H1 (cell line): ENCODE data around the gene CPNE4. TPM values are rescaled to one million over a fixed set of nuclear protein-coding genes. Genes with fewer than 3 reads are reported as not detected.

ENCODE experiments used
- CTCF ChIA-PET: fragments of 300-600 bp; sonication (Branson Sonifier 250); formaldehyde crosslinking; loops from one replicate; lab custom pipeline; 2021; ENCODE audit not compliant: partially characterized antibody; lab: Charles Lee
- POLR2A ChIA-PET: fragments of 300-600 bp; sonication (Branson Sonifier 250); formaldehyde crosslinking; loops from one replicate; lab custom pipeline; 2021; ENCODE audit warnings: inconsistent platforms; ENCODE audit not compliant: partially characterized antibody; lab: Charles Lee
- DNase-seq, 2 experiments: peaks; one replicate each; pipeline versions ENCODE4 v3.0.0 to v3.0.0-alpha.2; 2010 to 2022; ENCODE audit warnings: low spot score in 2 of 2, low read depth in 1 of 2, mixed read lengths in 1 of 2
- FAIRE-seq: peaks from 2 replicates; lab custom pipeline; 2011; peaks lifted over from hg19 to GRCh38; lab: Jason Lieb, UNC
- H2AFZ ChIP-seq: 2 replicates; pipeline ENCODE4 v1.8.1; 2012; ENCODE audit warnings: low read length, inconsistent platforms
- H2AK5ac ChIP-seq: 2 replicates; pipeline ENCODE4 v1.6.1; 2013; ENCODE audit warnings: low read depth, low read length
- H2BK120ac ChIP-seq: replicated peaks from 2 replicates; pipeline ENCODE3; 2013; ENCODE audit warnings: low read depth, low read length, inconsistent platforms
- H2BK12ac ChIP-seq: 2 replicates; pipeline ENCODE4 v1.6.1; 2013; ENCODE audit warnings: low read depth, low read length
- H2BK15ac ChIP-seq: 2 replicates; pipeline ENCODE4 v1.6.1; 2013; ENCODE audit warnings: low read length
- H2BK20ac ChIP-seq: 2 replicates; pipeline ENCODE4 v1.6.1; 2013; ENCODE audit warnings: low read length
- H2BK5ac ChIP-seq: 2 replicates; pipeline ENCODE4 v1.6.1; 2013; ENCODE audit warnings: low read depth, low read length
- H3K14ac ChIP-seq: 2 replicates; pipeline ENCODE4 v1.6.1; 2013; ENCODE audit warnings: inconsistent platforms; ENCODE audit not compliant: insufficient read length
- H3K18ac ChIP-seq: 2 replicates; pipeline ENCODE4 v1.6.1; 2013; ENCODE audit warnings: low read length; ENCODE audit errors: extremely low read depth
- H3K23ac ChIP-seq: 2 replicates; pipeline ENCODE4 v1.6.1; 2013; ENCODE audit warnings: inconsistent platforms; ENCODE audit not compliant: insufficient read length
- H3K23me2 ChIP-seq: 2 replicates; pipeline ENCODE4 v1.6.1; 2013; ENCODE audit warnings: low read depth, low read length
- H3K27ac ChIP-seq: 2 replicates; pipeline ENCODE4 v1.6.1; 2011; ENCODE audit warnings: low read depth, low read length, inconsistent platforms
- H3K27me3 ChIP-seq, 4 experiments: replicated peaks in 1 of 4; 1 replicate in 1 of 4; 2 replicates in 3 of 4; pipeline versions ENCODE4 v1.6.1 to v1.8.1; 2011 to 2013; ENCODE audit warnings: low read length in 3 of 4, mild to moderate bottlenecking in 3 of 4, inconsistent platforms in 2 of 4, mixed read lengths in 2 of 4, moderate library complexity in 1 of 4; ENCODE audit not compliant: control insufficient read depth in 3 of 4, insufficient read depth in 3 of 4; ENCODE audit errors: extremely low read depth in 1 of 4
- H3K36me3 ChIP-seq, 4 experiments: 2 replicates each; pipeline versions ENCODE4 v1.6.1 to v1.8.1; 2011 to 2013; ENCODE audit warnings: mild to moderate bottlenecking in 4 of 4, low read length in 3 of 4, moderate library complexity in 2 of 4, control low read depth in 1 of 4, inconsistent platforms in 1 of 4; ENCODE audit not compliant: insufficient read depth in 4 of 4, control insufficient read depth in 2 of 4
- H3K4ac ChIP-seq: replicated peaks from 2 replicates; pipeline ENCODE3; 2013; ENCODE audit warnings: low read length, low read depth, mixed read lengths, inconsistent platforms; ENCODE audit not compliant: insufficient read length
- H3K4me1 ChIP-seq, 4 experiments: replicated peaks in 1 of 4; 1 replicate in 1 of 4; 2 replicates in 3 of 4; pipeline versions ENCODE4 v1.6.1 to v1.8.1; 2011 to 2013; ENCODE audit warnings: low read length in 3 of 4, inconsistent platforms in 2 of 4, mixed read lengths in 1 of 4; ENCODE audit not compliant: insufficient read depth in 4 of 4, control insufficient read depth in 3 of 4
- H3K4me2 ChIP-seq, 2 experiments: 2 replicates each; pipeline versions ENCODE4 v1.6.1 to v1.8.1; 2011 to 2013; ENCODE audit warnings: low read depth in 2 of 2, low read length in 2 of 2, control low read depth in 1 of 2, inconsistent platforms in 1 of 2, mild to moderate bottlenecking in 1 of 2; ENCODE audit not compliant: insufficient read depth in 1 of 2
- H3K4me3 ChIP-seq, 4 experiments: fragments of 200-600, 300-600 bp in 1 of 4; sonication (generic), shearing (Covaris generic), sonication (Bioruptor Twin) in 1 of 4; 2 replicates each; pipeline versions ENCODE4 v1.5.1 to v1.8.1; 2011 to 2016; ENCODE audit warnings: low read length in 4 of 4, low read depth in 3 of 4, control low read depth in 2 of 4, inconsistent platforms in 2 of 4, mild to moderate bottlenecking in 2 of 4, mixed read lengths in 1 of 4, moderate library complexity in 1 of 4; ENCODE audit not compliant: insufficient read depth in 2 of 4; ENCODE audit errors: extremely low read depth in 1 of 4
- H3K56ac ChIP-seq: replicated peaks from 2 replicates; pipeline ENCODE3; 2013; ENCODE audit warnings: low read depth, mild to moderate bottlenecking, mixed read lengths, low read length, inconsistent platforms; ENCODE audit not compliant: insufficient read length
- H3K79me1 ChIP-seq: 2 replicates; pipeline ENCODE4 v1.6.1; 2013; ENCODE audit warnings: low read depth, low read length, control low read depth
- H3K79me2 ChIP-seq, 2 experiments: 2 replicates each; pipeline versions ENCODE4 v1.6.1 to v1.8.1; 2012 to 2013; ENCODE audit warnings: low read length in 2 of 2, mild to moderate bottlenecking in 2 of 2, inconsistent platforms in 1 of 2; ENCODE audit not compliant: insufficient read depth in 2 of 2, control insufficient read depth in 1 of 2
- H3K9ac ChIP-seq, 4 experiments: replicated peaks in 1 of 4; 1 replicate in 1 of 4; 2 replicates in 3 of 4; pipeline versions ENCODE4 v1.6.1 to v1.8.1; 2011 to 2013; ENCODE audit warnings: low read depth in 3 of 4, low read length in 3 of 4, control low read depth in 2 of 4, mild to moderate bottlenecking in 2 of 4, moderate library complexity in 2 of 4, inconsistent platforms in 1 of 4; ENCODE audit errors: extremely low read depth in 1 of 4
- H3K9me3 ChIP-seq, 2 experiments: 2 replicates each; pipeline versions ENCODE4 v1.6.1 to v1.8.1; 2012 to 2013; ENCODE audit warnings: mild to moderate bottlenecking in 2 of 2, moderate library complexity in 2 of 2, control low read depth in 1 of 2, inconsistent platforms in 1 of 2, low read depth in 1 of 2, low read length in 1 of 2, mixed read lengths in 1 of 2; ENCODE audit not compliant: insufficient read depth in 2 of 2
- H4K20me1 ChIP-seq, 2 experiments: replicated peaks in 1 of 2; 2 replicates each; pipeline versions ENCODE3 to v1.8.1; 2011 to 2013; ENCODE audit warnings: inconsistent platforms in 2 of 2, low read length in 2 of 2, mild to moderate bottlenecking in 1 of 2; ENCODE audit not compliant: insufficient read depth in 2 of 2, control insufficient read depth in 1 of 2
- H4K5ac ChIP-seq: 2 replicates; pipeline ENCODE4 v1.6.1; 2013; ENCODE audit warnings: low read length, low read depth, mixed read lengths, inconsistent platforms; ENCODE audit not compliant: insufficient read length
- H4K8ac ChIP-seq: 2 replicates; pipeline ENCODE4 v1.8.0; 2013; ENCODE audit warnings: mild to moderate bottlenecking, moderate library complexity, low read length, inconsistent platforms; ENCODE audit not compliant: insufficient read depth; ENCODE audit errors: extremely low read depth
- H4K91ac ChIP-seq: replicated peaks from 2 replicates; pipeline ENCODE3; 2013; ENCODE audit warnings: low read length, mixed read lengths, inconsistent platforms; ENCODE audit not compliant: insufficient read length
- CHD1 ChIP-seq: IDR thresholded peaks from 2 replicates; pipeline ENCODE4 v1.6.1; 2012; ENCODE audit warnings: low read depth, low read length, improper control_type of control experiment
- CREB1 ChIP-seq: IDR thresholded peaks from 2 replicates; pipeline ENCODE4 v1.6.1; 2012; ENCODE audit warnings: inconsistent platforms
- CTBP2 ChIP-seq: IDR thresholded peaks from 2 replicates; pipeline ENCODE4 v1.7.0; 2011; ENCODE audit warnings: borderline replicate concordance, mild to moderate bottlenecking, moderate library complexity, mixed read lengths, low read length; ENCODE audit not compliant: insufficient read depth, insufficient read length
- E2F6 ChIP-seq: IDR thresholded peaks from 2 replicates; pipeline ENCODE4 v1.6.1; 2012; ENCODE audit warnings: inconsistent platforms
- EGR1 ChIP-seq: IDR thresholded peaks from 2 replicates; pipeline ENCODE4 v1.6.1; 2011; ENCODE audit warnings: low read depth, low read length, borderline replicate concordance
- MAX ChIP-seq: IDR thresholded peaks from 2 replicates; pipeline ENCODE4 v1.6.1; 2012; ENCODE audit warnings: inconsistent platforms
- SUZ12 ChIP-seq: fragments of 200-600 bp; sonication (generic); IDR thresholded peaks from 2 replicates; pipeline ENCODE4 v1.6.1; 2012; ENCODE audit warnings: mild to moderate bottlenecking, inconsistent platforms, low read length, moderate library complexity, mixed read lengths
- TBP ChIP-seq: IDR thresholded peaks from 2 replicates; pipeline ENCODE4 v1.6.1; 2011; ENCODE audit warnings: low read depth, low read length, improper control_type of control experiment
- ZNF274 ChIP-seq: IDR thresholded peaks from 2 replicates; pipeline ENCODE4 v1.7.0; 2012; ENCODE audit warnings: low read length, borderline replicate concordance; ENCODE audit errors: extremely low read depth
- WGBS, 2 experiments: shearing (Covaris generic) in 1 of 2; methylation state at CpG; one replicate each; pipeline versions ENCODE4 v1.1.6 to v1.1.7; 2013 to 2015; ENCODE audit warnings: low lambda C conversion rate in 2 of 2, mixed read lengths in 2 of 2, inconsistent platforms in 1 of 2, low coverage in 1 of 2, missing lambda C conversion rate in 1 of 2; ENCODE audit not compliant: insufficient replicate concordance in 2 of 2, insufficient coverage in 1 of 2, insufficient read length in 1 of 2; ENCODE audit errors: extremely low coverage in 1 of 2, missing lambda C conversion rate in 1 of 2; 5-methylcytosine and 5-hydroxymethylcytosine counted together
- polyA plus RNA-seq, 7 experiments: library from polyadenylated mRNA; depleted of rRNA in 3 of 7; stranded (reverse) in 5 of 7; unstranded in 2 of 7; fragments of >200 nt in 5 of 7; fragments of 200-250 nt in 2 of 7; gene quantifications; 1 replicate in 5 of 7; 2 replicates in 1 of 7; 4 replicates in 1 of 7; pipeline versions ENCODE4 v1.2.1 to v1.2.3, GENCODE V29; 2011 to 2013; ENCODE audit warnings: missing spikeins in 2 of 7, mixed read lengths in 2 of 7
- total RNA-seq: library from RNA; stranded (reverse); fragmentation: NEBNext Ultra II Directional; extraction: Animal tissue kit (Norgen Biotek cat#: 25700); gene quantifications from 2 replicates; pipeline ENCODE4 v1.2.1, GENCODE V29; 2021

The CPNE4 gene
- total and polyA plus RNA-seq, 2 of the 8 experiments (the other 6 are each of a cell fraction or from before 2014, with no cell fraction given): 0.82 to 3.8 TPM

GRCh38 chr3:131712662-131713061, 322.2 kb downstream of the CPNE4 start:
- Histone ChIP-seq H4K5ac (no peak overlapping the region), H3K23me2 (no peaks in the 10 kb centered on the region), H2AK5ac (no peak overlapping the region), H3K23ac (no peak overlapping the region), H3K79me2 (no peaks in the 10 kb centered on the region), H2BK15ac (no peak overlapping the region), H3K4ac (no peak overlapping the region), H2BK12ac (no peak overlapping the region), H4K91ac (no peak overlapping the region), H3K4me1 (peaks cover 2 to 6% (median 4%) of the 10 kb centered on the region in 4 experiments; a peak in 5 of 7 replicates), H3K27ac (no peak overlapping the region), H3K79me1 (no peaks in the 10 kb centered on the region), H3K36me3 (no peaks in the 10 kb centered on the region), H3K56ac (no peak overlapping the region), H2AFZ (no peak overlapping the region), H3K4me3 (no peak overlapping the region), H2BK5ac (no peak overlapping the region), H3K4me2 (no peak overlapping the region), H2BK120ac (no peak overlapping the region), H3K9ac (no peak overlapping the region), H3K27me3 (no peaks in the 10 kb centered on the region), H4K20me1 (no peaks in the 10 kb centered on the region), H3K18ac (no peak overlapping the region), H3K9me3 (peaks cover 3 to 4% of the 10 kb centered on the region in 2 experiments; a peak in 1 of 4 replicates), H4K8ac (no peak overlapping the region), H2BK20ac (no peak overlapping the region; the same call in 1 of the 2 replicates), H3K14ac (no peak overlapping the region)
- ChIA-PET POLR2A (no interaction called here), CTCF (interaction anchor here (0.7 to 1.1 kb wide), 3 partner anchors 20 to 317 kb away, joined by 3 to 4 read pairs (median 3); no protein-coding TSS in a partner anchor)
- WGBS, 2 experiments: 87% methylated on average over 3 of the region's 3 CpGs; no CpG with 5 or more reads in 1 of the 2 experiments
- DNase-seq: no peak
- FAIRE-seq: no peak
- no peak for TF ChIP-seq EGR1
- TF ChIP-seq MAX: no peak
- no peak for TF ChIP-seq TBP
- TF ChIP-seq SUZ12: no peak
- no peak for TF ChIP-seq CTBP2
- TF ChIP-seq CHD1: no peak
- TF ChIP-seq CREB1: no peak
- no peak for TF ChIP-seq E2F6
- no peak for TF ChIP-seq ZNF274
